Body of pancreas (tissue), 4 donors: Measurements from ENCODE around the gene TLE1. TPM values are rescaled to one million over a fixed set of nuclear protein-coding genes. Genes with fewer than 3 reads are reported as not detected.
A peak's percentile ranks its signal among the peaks of the same experiment; 100 is the strongest.
"Not testable (repeated sequence)": the region's sequence is repeated elsewhere in the genome, so short reads cannot be mapped to it uniquely, and the experiment has no call there.

Experiments used
- ATAC-seq: fragments of 150-250 bp; one replicate; pipeline ENCODE4 v1.9.1; 2016
- DNase-seq, 4 donors: peaks; one replicate each; pipeline ENCODE4 v3.0.0-alpha.2; 2019
- H3K27ac ChIP-seq, 4 donors: fragments of 200-600 bp; sonication (generic); 1 replicate in 3 of 4; 2 replicates in 1 of 4; pipeline versions ENCODE4 v1.5.1 to v1.6.1; 2016 to 2019; ENCODE audit warnings: mild to moderate bottlenecking in 1 of 4, mixed read lengths in 1 of 4, moderate library complexity in 1 of 4
- H3K27me3 ChIP-seq, 2 donors: fragments of 200-600 bp; sonication (generic); one replicate each; pipeline ENCODE4 v1.6.0; 2016; ENCODE audit warnings: mild to moderate bottlenecking in 1 of 2
- H3K36me3 ChIP-seq, 2 donors: fragments of 200-600 bp; sonication (generic); replicated peaks in 1 of 2; 2 replicates each; pipeline ENCODE4 v1.5.1; 2016; ENCODE audit warnings: low read depth in 2 of 2; ENCODE audit not compliant: insufficient read depth in 1 of 2
- H3K4me1 ChIP-seq: fragments of 200-600 bp; sonication (generic); one replicate; pipeline ENCODE4 v1.6.0; 2016
- H3K4me3 ChIP-seq, 2 donors: fragments of 200-600 bp; sonication (generic); 1 replicate in 1 of 2; 2 replicates in 1 of 2; pipeline ENCODE4 v1.5.1; 2016 to 2019
- H3K9me3 ChIP-seq, 3 donors: fragments of 200-600 bp; sonication (generic); 1 replicate in 2 of 3; 2 replicates in 1 of 3; pipeline ENCODE4 v1.5.1; 2016
- POLR2A ChIP-seq, 3 donors: fragments of 450-650 bp; IDR thresholded peaks; one replicate each; pipeline ENCODE4 v1.6.1; 2016; ENCODE audit warnings: antibody characterized with exemption in 3 of 3, mild to moderate bottlenecking in 2 of 3
- WGBS, 2 donors: methylation state at CpG; one replicate each; pipeline ENCODE4 v1.1.5; 2017; 5-methylcytosine and 5-hydroxymethylcytosine counted together
- intact Hi-C: fragments of 100-400 bp; cut with DNase I; formaldehyde crosslinking; loops from one replicate; pipeline ENCODE4 v1.15.1; 2023
- total RNA-seq, 2 donors: library from RNA; depleted of rRNA; stranded (reverse); fragments of >200 nt; gene quantifications; one replicate each; pipeline ENCODE4 v1.1.0, GENCODE V29; 2016
- TF ChIP-seq, protein P1 (sequence below), 7 experiments: fragments of 450-650 bp in 4 of 7; fragments of 200-600 bp in 3 of 7; sonication (generic) in 3 of 7; IDR thresholded peaks; one replicate each; pipeline ENCODE4 v1.5.1; 2016 to 2019; ENCODE audit warnings: antibody characterized with exemption in 7 of 7

Gene TLE1
- total RNA-seq, 2 donors from 2014 or later, result 49.5 to 58.3 TPM

GRCh38 chr9:81693671-81694378 is 4.5 kb upstream of the TLE1 start:
- Histone ChIP-seq H3K27me3 (no peaks in the 10 kb centered on the region), H3K4me3 (no peak overlapping the region), H3K36me3 (no peaks in the 10 kb centered on the region), H3K4me1 (peaks cover 9% of the 10 kb centered on the region), H3K9me3 (no peaks in the 10 kb centered on the region), H3K27ac (no peak overlapping the region)
- no peak for DNase-seq
- no peak for TF ChIP-seq POLR2A (IDR thresholded peaks at IDR 0.05)
- TF ChIP-seq, protein P1, sequence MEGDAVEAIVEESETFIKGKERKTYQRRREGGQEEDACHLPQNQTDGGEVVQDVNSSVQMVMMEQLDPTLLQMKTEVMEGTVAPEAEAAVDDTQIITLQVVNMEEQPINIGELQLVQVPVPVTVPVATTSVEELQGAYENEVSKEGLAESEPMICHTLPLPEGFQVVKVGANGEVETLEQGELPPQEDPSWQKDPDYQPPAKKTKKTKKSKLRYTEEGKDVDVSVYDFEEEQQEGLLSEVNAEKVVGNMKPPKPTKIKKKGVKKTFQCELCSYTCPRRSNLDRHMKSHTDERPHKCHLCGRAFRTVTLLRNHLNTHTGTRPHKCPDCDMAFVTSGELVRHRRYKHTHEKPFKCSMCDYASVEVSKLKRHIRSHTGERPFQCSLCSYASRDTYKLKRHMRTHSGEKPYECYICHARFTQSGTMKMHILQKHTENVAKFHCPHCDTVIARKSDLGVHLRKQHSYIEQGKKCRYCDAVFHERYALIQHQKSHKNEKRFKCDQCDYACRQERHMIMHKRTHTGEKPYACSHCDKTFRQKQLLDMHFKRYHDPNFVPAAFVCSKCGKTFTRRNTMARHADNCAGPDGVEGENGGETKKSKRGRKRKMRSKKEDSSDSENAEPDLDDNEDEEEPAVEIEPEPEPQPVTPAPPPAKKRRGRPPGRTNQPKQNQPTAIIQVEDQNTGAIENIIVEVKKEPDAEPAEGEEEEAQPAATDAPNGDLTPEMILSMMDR (IDR thresholded peaks at IDR 0.05), result no peak
- ATAC-seq, result no peak
- WGBS, 2 donors, result 53 to 57% methylated on average over 6 of the region's 6 CpGs
- intact Hi-C loops, result no loop called here

GRCh38 chr9:81690251-81690851 is 1.0 kb upstream of the TLE1 start:
- Histone ChIP-seq H3K4me1 (peaks cover 25% of the 10 kb centered on the region), H3K27me3 (no peaks in the 10 kb centered on the region), H3K27ac (peak overlapping the region; percentile 0 to 92 (median 74)), H3K4me3 (peak overlapping the region in 1 of 2 donors; percentile 36), H3K9me3 (no peaks in the 10 kb centered on the region), H3K36me3 (no peaks in the 10 kb centered on the region)
- DNase-seq (peak; percentile 65 to 82 (median 70)), ATAC-seq (no peak)
- 3 to 6% methylated on average over 21 to 23 of the region's 23 CpGs for whole genome bisulfite sequencing, 2 donors
- TF ChIP-seq POLR2A (IDR thresholded peaks at IDR 0.05), result no peak
- TF ChIP-seq, protein P1 (IDR thresholded peaks at IDR 0.05), result no peak
- intact Hi-C loops, result no loop called here

GRCh38 chr9:81689093-81689342 is 329 bp downstream of the TLE1 start:
- WGBS, 2 donors, result 0% methylated on average over 17 to 18 of the region's 21 CpGs
- H3K36me3 ChIP-seq, intact Hi-C loops: not testable (repeated sequence)

DNA sequence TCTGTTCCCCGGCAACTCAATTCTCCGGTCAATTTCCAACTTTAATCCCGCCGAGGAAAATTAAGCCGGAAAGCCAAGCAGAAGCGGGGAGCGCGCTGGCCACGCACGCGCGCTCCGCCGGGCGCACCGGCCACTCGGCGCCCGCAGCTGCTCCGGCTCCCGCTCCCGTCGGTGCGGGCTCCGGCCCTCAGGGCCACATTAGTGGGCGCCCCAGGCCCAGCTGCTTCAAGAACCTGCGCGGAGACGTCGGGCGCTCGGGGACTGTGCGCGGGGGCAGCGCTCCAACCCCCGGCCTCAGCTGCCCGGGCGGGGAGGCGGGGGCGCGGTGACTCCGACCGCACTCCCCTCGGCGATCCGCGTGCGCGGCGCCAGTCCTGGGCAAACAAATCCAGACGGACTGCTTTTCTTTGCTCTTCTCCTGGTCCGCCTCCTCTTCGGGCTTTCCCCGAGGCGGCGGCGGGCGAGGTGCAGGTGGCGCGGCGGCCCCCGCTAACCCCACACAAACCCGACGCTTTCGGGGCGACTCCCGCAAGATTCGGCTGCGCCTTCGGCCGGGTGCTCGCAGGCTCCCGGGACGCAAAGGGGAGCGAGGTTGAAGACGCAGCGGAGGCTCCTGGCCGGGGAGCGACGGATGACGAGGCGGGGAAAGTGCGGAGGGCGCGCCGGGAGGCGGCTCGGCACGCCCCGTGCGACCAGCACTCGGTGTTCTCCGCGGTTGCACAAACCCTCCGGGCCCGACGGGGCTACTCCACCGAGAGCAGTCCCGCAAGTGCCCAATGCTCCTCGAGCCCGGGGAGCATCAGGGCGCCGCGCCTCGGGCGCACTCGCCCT is 870 bp downstream of the TLE1 start:
- H3K36me3 ChIP-seq, intact Hi-C loops, H3K27me3 ChIP-seq, H3K9me3 ChIP-seq: not testable (repeated sequence)
- DNase-seq, result peak; percentile 62 to 70 (median 68)
- Histone ChIP-seq H3K4me3 (peak overlapping the region; percentile 57 to 84), H3K27ac (peak overlapping the region; percentile 82 to 92 (median 88)), H3K4me1 (peaks cover 39% of the 10 kb centered on the region)
- peak; percentile 22 for ATAC-seq
- WGBS, 2 donors, result 0% methylated on average over 12 to 75 of the region's 107 CpGs
- peak in 1 of 3 donors; percentile 31 for TF ChIP-seq POLR2A (IDR thresholded peaks at IDR 0.05)

More at GRCh38 chr9:81689093-81689342, 329 bp downstream of the TLE1 start:
- ATAC-seq, result peak; percentile 4
- peak overlapping the region; percentile 57 to 84 for H3K4me3 ChIP-seq
- H3K27me3 ChIP-seq, DNase-seq, H3K9me3 ChIP-seq: not testable (repeated sequence)
- H3K4me1 ChIP-seq, result peaks cover 36% of the 10 kb centered on the region
- peak overlapping the region; percentile 82 to 92 (median 88) for H3K27ac ChIP-seq

GRCh38 chr9:81687521-81688261 is 1.7 kb downstream of the TLE1 start:
- intact Hi-C loops, result no loop called here
- peak overlapping the region; percentile 82 to 92 (median 88) for H3K27ac ChIP-seq
- H3K36me3 ChIP-seq, result no peaks in the 10 kb centered on the region
- H3K27me3 ChIP-seq, result no peaks in the 10 kb centered on the region
- peak overlapping the region; percentile 57 to 84 for H3K4me3 ChIP-seq
- H3K4me1 ChIP-seq, result peaks cover 47% of the 10 kb centered on the region
- no peaks in the 10 kb centered on the region for H3K9me3 ChIP-seq
- 0 to 1% methylated on average over 28 to 51 of the region's 51 CpGs for WGBS, 2 donors
- TF ChIP-seq, protein P1 (IDR thresholded peaks at IDR 0.05), result no peak
- peak in 1 of 3 donors; percentile 33 for TF ChIP-seq POLR2A (IDR thresholded peaks at IDR 0.05)
- ATAC-seq, result no peak
- DNase-seq, result peak; percentile 52 to 69 (median 61)
